Neutrophil (primary cell): ENCODE measurements around the gene CCDC192.

ENCODE experiments used
- H3K27ac ChIP-seq: fragments of 200-600 bp; sonication (generic); 2 replicates; pipeline ENCODE4 v1.5.1; 2016; ENCODE audit warnings: mild to moderate bottlenecking, moderate library complexity
- H3K27me3 ChIP-seq: fragments of 200-600 bp; sonication (generic); 2 replicates; pipeline ENCODE4 v1.6.0; 2016; ENCODE audit warnings: mild to moderate bottlenecking
- H3K36me3 ChIP-seq: fragments of 200-600 bp; sonication (generic); 2 replicates; pipeline ENCODE4 v1.5.1; 2017
- H3K4me1 ChIP-seq, 2 experiments: fragments of 200-600 bp in 1 of 2; sonication (generic) in 1 of 2; 1 replicate in 1 of 2; 2 replicates in 1 of 2; pipeline versions ENCODE4 v1.5.1 to v1.6.1; 2013 to 2016; ENCODE audit warnings: low read depth in 1 of 2, low read length in 1 of 2, mild to moderate bottlenecking in 1 of 2, moderate library complexity in 1 of 2; ENCODE audit not compliant: control insufficient read depth in 1 of 2, insufficient read depth in 1 of 2
- H3K4me3 ChIP-seq, 2 experiments: fragments of 200-600 bp in 1 of 2; sonication (generic) in 1 of 2; 1 replicate in 1 of 2; 2 replicates in 1 of 2; pipeline ENCODE4 v1.5.1; 2013 to 2016; ENCODE audit warnings: low read depth in 1 of 2, low read length in 1 of 2, mild to moderate bottlenecking in 1 of 2, moderate library complexity in 1 of 2
- H3K9me3 ChIP-seq: fragments of 200-600 bp; sonication (generic); 2 replicates; pipeline ENCODE4 v1.5.1; 2016
- TF ChIP-seq, protein P1 (sequence below): fragments of 200-600 bp; sonication (generic); IDR thresholded peaks from 2 replicates; pipeline ENCODE4 v1.5.1; 2016; ENCODE audit warnings: antibody characterized with exemption

Gene CCDC192

DNA sequence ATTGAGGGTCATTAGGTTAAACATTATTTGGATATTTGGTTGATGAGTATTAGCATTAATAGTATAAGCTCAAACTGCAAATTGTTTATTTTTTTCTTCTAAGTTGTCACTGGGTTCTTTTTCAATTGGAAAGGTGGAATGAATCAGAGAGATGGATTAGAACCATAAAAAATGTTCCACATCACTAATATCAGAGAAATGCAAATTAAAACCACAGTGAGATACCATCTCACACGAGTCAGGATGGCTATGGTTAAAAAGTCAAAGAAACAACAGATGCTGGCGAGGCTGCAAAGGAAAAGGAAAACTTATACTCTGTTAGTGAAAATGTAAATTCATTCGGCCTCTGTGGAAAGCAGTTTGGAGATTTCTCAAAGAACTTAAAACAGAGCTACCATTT is 122.8 kb downstream of the CCDC192 start:
- Histone ChIP-seq H3K27ac (no peak overlapping the region), H3K4me3 (no peak overlapping the region), H3K9me3 (no peaks in the 10 kb centered on the region), H3K27me3 (no peaks in the 10 kb centered on the region), H3K4me1 (peaks cover 8 to 13% of the 10 kb centered on the region in 2 experiments), H3K36me3 (no peaks in the 10 kb centered on the region)
- TF ChIP-seq, protein P1, sequence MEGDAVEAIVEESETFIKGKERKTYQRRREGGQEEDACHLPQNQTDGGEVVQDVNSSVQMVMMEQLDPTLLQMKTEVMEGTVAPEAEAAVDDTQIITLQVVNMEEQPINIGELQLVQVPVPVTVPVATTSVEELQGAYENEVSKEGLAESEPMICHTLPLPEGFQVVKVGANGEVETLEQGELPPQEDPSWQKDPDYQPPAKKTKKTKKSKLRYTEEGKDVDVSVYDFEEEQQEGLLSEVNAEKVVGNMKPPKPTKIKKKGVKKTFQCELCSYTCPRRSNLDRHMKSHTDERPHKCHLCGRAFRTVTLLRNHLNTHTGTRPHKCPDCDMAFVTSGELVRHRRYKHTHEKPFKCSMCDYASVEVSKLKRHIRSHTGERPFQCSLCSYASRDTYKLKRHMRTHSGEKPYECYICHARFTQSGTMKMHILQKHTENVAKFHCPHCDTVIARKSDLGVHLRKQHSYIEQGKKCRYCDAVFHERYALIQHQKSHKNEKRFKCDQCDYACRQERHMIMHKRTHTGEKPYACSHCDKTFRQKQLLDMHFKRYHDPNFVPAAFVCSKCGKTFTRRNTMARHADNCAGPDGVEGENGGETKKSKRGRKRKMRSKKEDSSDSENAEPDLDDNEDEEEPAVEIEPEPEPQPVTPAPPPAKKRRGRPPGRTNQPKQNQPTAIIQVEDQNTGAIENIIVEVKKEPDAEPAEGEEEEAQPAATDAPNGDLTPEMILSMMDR, result no peak

DNA sequence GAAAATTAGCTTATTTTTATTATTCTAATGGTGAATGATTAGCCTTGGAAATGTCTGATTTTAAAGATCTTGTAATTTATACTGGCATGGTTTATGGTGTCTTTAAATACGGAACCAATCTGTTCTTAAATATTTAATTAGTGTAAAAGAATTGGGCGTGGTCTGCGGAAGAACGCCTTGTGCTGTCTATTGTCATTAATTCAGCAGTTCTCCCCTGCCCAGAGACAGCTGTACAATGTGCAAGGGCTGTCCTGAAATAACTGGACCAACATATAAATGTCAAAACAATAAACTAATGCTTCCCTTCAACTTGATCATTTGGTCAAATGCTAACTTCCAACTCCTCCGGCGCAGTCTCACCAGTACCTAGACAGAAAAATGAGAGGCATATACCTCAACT is 124.3 kb downstream of the CCDC192 start:
- TF ChIP-seq, protein P1, result no peak

DNA sequence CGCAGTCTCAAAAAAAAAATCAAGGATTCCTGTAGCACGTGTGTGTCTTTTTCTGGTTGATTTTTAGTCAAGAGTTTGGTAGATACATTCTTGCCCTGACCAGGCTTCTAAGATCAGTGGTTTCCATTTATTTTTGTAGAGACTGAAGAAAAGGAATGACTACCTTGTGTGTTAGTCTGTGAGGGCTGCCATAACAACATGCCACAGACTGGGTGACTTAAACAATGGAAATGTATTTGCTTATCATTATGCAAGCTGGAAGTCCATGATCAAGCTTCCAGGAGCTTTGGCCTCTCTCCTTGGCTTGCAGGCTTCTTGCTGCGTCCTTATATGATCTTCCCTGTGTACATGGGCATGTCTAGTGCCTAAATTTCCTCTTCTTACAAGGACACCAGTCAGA is 127.0 kb downstream of the CCDC192 start:
- H3K27me3 ChIP-seq, result no peaks in the 10 kb centered on the region
- H3K36me3 ChIP-seq, result no peaks in the 10 kb centered on the region
- H3K9me3 ChIP-seq, result no peaks in the 10 kb centered on the region
- H3K27ac ChIP-seq, result no peak overlapping the region
- H3K4me1 ChIP-seq, result no peaks in the 10 kb centered on the region
- TF ChIP-seq, protein P1, result no peak
- no peak overlapping the region for H3K4me3 ChIP-seq

More for the DNA sequence above, 124.3 kb downstream of the CCDC192 start:
- Histone ChIP-seq H3K27me3 (no peaks in the 10 kb centered on the region), H3K4me3 (no peak overlapping the region), H3K9me3 (no peaks in the 10 kb centered on the region), H3K36me3 (no peaks in the 10 kb centered on the region), H3K27ac (no peak overlapping the region), H3K4me1 (peaks cover 8 to 13% of the 10 kb centered on the region in 2 experiments)

DNA sequence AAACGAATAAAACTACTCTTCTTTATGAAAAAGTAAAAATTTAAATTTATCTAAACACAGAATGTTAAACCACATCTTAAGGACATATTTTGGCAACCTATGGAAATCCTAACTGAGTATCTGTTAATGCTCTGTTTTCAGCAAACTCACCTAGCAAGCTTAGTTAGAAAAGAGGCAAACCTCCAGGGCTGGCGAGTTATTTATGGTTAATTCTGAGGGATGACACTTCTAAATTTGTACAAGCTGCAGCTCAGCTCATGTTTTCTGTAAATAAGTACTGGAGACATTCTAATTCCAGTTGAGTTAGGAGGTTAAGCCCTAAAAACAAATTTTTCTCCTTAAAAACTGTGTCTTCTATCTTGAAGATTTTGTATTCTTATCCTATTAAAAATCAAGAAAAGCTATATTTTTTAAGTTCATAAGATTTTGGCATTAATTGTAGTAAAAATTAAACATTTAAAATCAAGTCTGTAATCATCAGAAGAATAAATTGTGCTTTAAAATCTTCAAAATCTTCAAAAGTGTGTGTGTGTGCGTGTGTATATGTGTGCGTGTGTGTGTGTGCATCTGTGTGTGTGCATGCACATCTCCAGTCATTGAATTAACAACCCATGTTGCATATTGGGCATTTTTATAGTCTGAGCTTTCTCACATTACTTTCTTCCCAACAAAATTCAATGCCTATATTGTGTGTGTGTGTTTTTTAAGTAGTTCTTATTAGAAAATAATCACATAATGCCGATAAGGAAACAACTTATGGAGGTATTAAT is 127.8 kb downstream of the CCDC192 start:
- H3K4me3 ChIP-seq, result no peak overlapping the region

DNA sequence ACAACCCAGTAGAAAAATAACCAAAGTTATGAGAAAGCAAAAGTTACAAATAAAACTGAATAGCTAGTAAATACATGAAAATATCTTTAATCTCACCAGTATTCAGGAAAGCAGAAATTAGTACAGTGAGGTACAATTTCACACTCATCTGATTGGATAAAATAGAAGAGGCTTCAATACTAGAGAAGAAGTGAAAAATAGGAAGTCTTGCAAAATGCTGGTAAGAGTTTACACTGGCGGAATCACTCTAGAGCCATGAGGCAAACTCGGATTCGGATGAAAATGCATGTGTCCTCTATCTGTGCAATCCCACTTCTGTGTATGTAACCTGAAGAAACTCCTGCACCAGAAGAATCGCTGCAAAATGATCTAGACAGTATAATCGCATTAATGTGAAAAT is 128.9 kb downstream of the CCDC192 start:
- H3K36me3 ChIP-seq, result no peaks in the 10 kb centered on the region

More for the DNA sequence above, 127.8 kb downstream of the CCDC192 start:
- no peaks in the 10 kb centered on the region for H3K4me1 ChIP-seq
- TF ChIP-seq, protein P1, result no peak
- H3K9me3 ChIP-seq, result no peaks in the 10 kb centered on the region
- no peaks in the 10 kb centered on the region for H3K36me3 ChIP-seq
- no peak overlapping the region for H3K27ac ChIP-seq
- no peaks in the 10 kb centered on the region for H3K27me3 ChIP-seq

More for the DNA sequence above, 128.9 kb downstream of the CCDC192 start:
- Histone ChIP-seq H3K9me3 (no peaks in the 10 kb centered on the region), H3K27me3 (no peaks in the 10 kb centered on the region), H3K4me1 (no peaks in the 10 kb centered on the region), H3K4me3 (no peak overlapping the region), H3K27ac (no peak overlapping the region)
- TF ChIP-seq, protein P1, result no peak
